Mesenchymal stem cell (in vitro differentiated cells and primary cell): ENCODE measurements around the gene DARS1.

ENCODE experiments used
- DNase-seq: peaks from one replicate; pipeline ENCODE4 v3.0.0-alpha.2; 2013
- H2AFZ ChIP-seq: one replicate; pipeline ENCODE4 v1.6.1; 2013; ENCODE audit warnings: low read depth, mild to moderate bottlenecking, control low read depth, inconsistent platforms, low read length, moderate library complexity
- H2AK5ac ChIP-seq: 2 replicates; pipeline ENCODE4 v1.6.1; 2013; ENCODE audit warnings: low read length, moderate library complexity, mild to moderate bottlenecking, inconsistent platforms; ENCODE audit not compliant: severe bottlenecking
- H2BK120ac ChIP-seq: one replicate; pipeline ENCODE4 v1.6.1; 2013; ENCODE audit warnings: low read depth, mild to moderate bottlenecking, inconsistent platforms, low read length, moderate library complexity
- H2BK12ac ChIP-seq, 2 experiments: one replicate each; pipeline ENCODE4 v1.6.1; 2013; ENCODE audit warnings: inconsistent platforms in 2 of 2, low read length in 2 of 2, mild to moderate bottlenecking in 2 of 2, moderate library complexity in 2 of 2, control low read depth in 1 of 2
- H2BK15ac ChIP-seq: one replicate; pipeline ENCODE4 v1.6.1; 2013; ENCODE audit warnings: mild to moderate bottlenecking, low read depth, inconsistent platforms; ENCODE audit not compliant: poor library complexity, severe bottlenecking
- H2BK5ac ChIP-seq: 2 replicates; pipeline ENCODE4 v1.6.1; 2013; ENCODE audit warnings: low read depth, mild to moderate bottlenecking, low read length, control low read depth, inconsistent platforms; ENCODE audit not compliant: poor library complexity, severe bottlenecking
- H3K14ac ChIP-seq, 2 experiments: one replicate each; pipeline ENCODE4 v1.6.1; 2013; ENCODE audit warnings: inconsistent platforms in 2 of 2, low read length in 2 of 2, control low read depth in 1 of 2, mild to moderate bottlenecking in 1 of 2, moderate library complexity in 1 of 2
- H3K18ac ChIP-seq, 2 experiments: one replicate each; pipeline ENCODE4 v1.6.1; 2013; ENCODE audit warnings: inconsistent platforms in 2 of 2, low read length in 2 of 2, control low read depth in 1 of 2, low read depth in 1 of 2, mild to moderate bottlenecking in 1 of 2
- H3K23ac ChIP-seq, 2 experiments: one replicate each; pipeline ENCODE4 v1.6.1; 2013; ENCODE audit warnings: inconsistent platforms in 2 of 2, low read length in 2 of 2, mild to moderate bottlenecking in 2 of 2, moderate library complexity in 2 of 2, control low read depth in 1 of 2
- H3K27ac ChIP-seq: 2 replicates; pipeline ENCODE4 v1.5.1; 2013; ENCODE audit warnings: mild to moderate bottlenecking, moderate library complexity, low read length, control low read depth, inconsistent platforms; ENCODE audit not compliant: poor library complexity, severe bottlenecking
- H3K27me3 ChIP-seq, 2 experiments: 2 replicates each; pipeline versions ENCODE4 v1.6.1 to v1.7.0; 2013; ENCODE audit warnings: low read length in 2 of 2, mild to moderate bottlenecking in 2 of 2, moderate library complexity in 2 of 2, control low read depth in 1 of 2, inconsistent platforms in 1 of 2; ENCODE audit not compliant: control insufficient read depth in 1 of 2, insufficient read depth in 1 of 2
- H3K36me3 ChIP-seq, 2 experiments: 2 replicates each; pipeline versions ENCODE4 v1.6.1 to v1.7.0; 2013; ENCODE audit warnings: low read length in 2 of 2, control low read depth in 1 of 2, inconsistent platforms in 1 of 2, low read depth in 1 of 2, mild to moderate bottlenecking in 1 of 2; ENCODE audit not compliant: insufficient read depth in 2 of 2, control insufficient read depth in 1 of 2
- H3K4ac ChIP-seq, 2 experiments: one replicate each; pipeline ENCODE4 v1.6.1; 2013; ENCODE audit warnings: inconsistent platforms in 2 of 2, low read length in 2 of 2, mild to moderate bottlenecking in 2 of 2, moderate library complexity in 2 of 2, control low read depth in 1 of 2, low read depth in 1 of 2
- H3K4me1 ChIP-seq: 2 replicates; pipeline ENCODE4 v1.6.1; 2013; ENCODE audit warnings: low read depth, low read length, control low read depth; ENCODE audit not compliant: control insufficient read depth, insufficient read depth
- H3K4me2 ChIP-seq: 2 replicates; pipeline ENCODE4 v1.6.1; 2013; ENCODE audit warnings: low read length, mild to moderate bottlenecking, inconsistent platforms; ENCODE audit not compliant: poor library complexity, severe bottlenecking
- H3K4me3 ChIP-seq, 2 experiments: 2 replicates each; pipeline versions ENCODE4 v1.5.1 to v1.7.0; 2013; ENCODE audit warnings: low read length in 2 of 2, mild to moderate bottlenecking in 2 of 2, control low read depth in 1 of 2, low read depth in 1 of 2; ENCODE audit not compliant: insufficient read depth in 1 of 2
- H3K79me1 ChIP-seq: replicated peaks from 2 replicates; pipeline ENCODE4 v1.6.1; 2013; ENCODE audit warnings: mild to moderate bottlenecking, control low read depth, low read length, inconsistent platforms; ENCODE audit not compliant: poor library complexity, severe bottlenecking
- H3K9ac ChIP-seq: 2 replicates; pipeline ENCODE4 v1.7.0; 2013; ENCODE audit warnings: mild to moderate bottlenecking, low read length, moderate library complexity
- H3K9me3 ChIP-seq: 2 replicates; pipeline ENCODE4 v1.7.0; 2013; ENCODE audit warnings: mild to moderate bottlenecking, low read length; ENCODE audit not compliant: control insufficient read depth
- H4K8ac ChIP-seq: one replicate; pipeline ENCODE4 v1.6.1; 2013; ENCODE audit warnings: inconsistent platforms, mild to moderate bottlenecking, low read length, moderate library complexity
- H4K91ac ChIP-seq: one replicate; pipeline ENCODE4 v1.6.1; 2013; ENCODE audit warnings: mild to moderate bottlenecking, low read length, inconsistent platforms
- WGBS: methylation state at CpG from one replicate; pipeline ENCODE4 v1.1.7; 2013; ENCODE audit warnings: mixed read lengths; 5-methylcytosine and 5-hydroxymethylcytosine counted together

The DARS1 gene

GRCh38 chr2:135931776-135932443 is 53.5 kb downstream of the DARS1 start:
- no peak overlapping the region for H2AK5ac ChIP-seq
- H3K4me1 ChIP-seq, result no peaks in the 10 kb centered on the region
- no peak for DNase-seq
- no peak overlapping the region for H3K27ac ChIP-seq
- H2AFZ ChIP-seq, result no peak overlapping the region
- no peak overlapping the region for H3K4ac ChIP-seq
- no peak overlapping the region for H2BK15ac ChIP-seq
- H3K4me3 ChIP-seq, result no peak overlapping the region
- H3K9me3 ChIP-seq, result no peaks in the 10 kb centered on the region
- no peak overlapping the region for H3K4me2 ChIP-seq
- no peaks in the 10 kb centered on the region for H3K27me3 ChIP-seq
- H3K14ac ChIP-seq, result no peak overlapping the region
- H3K23ac ChIP-seq, result no peak overlapping the region
- H2BK120ac ChIP-seq, result no peak overlapping the region
- H3K9ac ChIP-seq, result no peak overlapping the region
- H3K18ac ChIP-seq, result no peak overlapping the region
- peaks cover 6 to 61% of the 10 kb centered on the region in 2 experiments for H3K36me3 ChIP-seq
- peaks cover 12% of the 10 kb centered on the region for H3K79me1 ChIP-seq
- H4K91ac ChIP-seq, result no peak overlapping the region
- no peak overlapping the region for H2BK12ac ChIP-seq
- no peak overlapping the region for H2BK5ac ChIP-seq
- H4K8ac ChIP-seq, result no peak overlapping the region

- no peak overlapping the region for H2BK15ac ChIP-seq
- no peak overlapping the region for H3K4ac ChIP-seq
- H3K27ac ChIP-seq, result no peak overlapping the region
- no peak overlapping the region for H2AFZ ChIP-seq
- no peak overlapping the region for H3K23ac ChIP-seq
- no peak overlapping the region for H4K8ac ChIP-seq
- no peak overlapping the region for H3K4me3 ChIP-seq
- H3K9ac ChIP-seq, result no peak overlapping the region
- H2BK5ac ChIP-seq, result no peak overlapping the region
- H3K27me3 ChIP-seq, result no peaks in the 10 kb centered on the region
- no peak overlapping the region for H2BK120ac ChIP-seq
- H3K18ac ChIP-seq, result no peak overlapping the region
- peaks cover 3% of the 10 kb centered on the region for H3K4me1 ChIP-seq
- H2BK12ac ChIP-seq, result no peak overlapping the region
- peaks cover 8 to 40% of the 10 kb centered on the region in 2 experiments for H3K36me3 ChIP-seq
- H3K79me1 ChIP-seq, result peaks cover 2% of the 10 kb centered on the region
- 100% methylated on average over 3 of the region's 3 CpGs for WGBS
- H3K14ac ChIP-seq, result no peak overlapping the region
- no peaks in the 10 kb centered on the region for H3K9me3 ChIP-seq
- no peak for DNase-seq
- no peak overlapping the region for H4K91ac ChIP-seq
- H3K4me2 ChIP-seq, result no peak overlapping the region
- no peak overlapping the region for H2AK5ac ChIP-seq
Measured at GRCh38 chr2:135926605-135927004, 58.8 kb downstream of the DARS1 start.

DNA sequence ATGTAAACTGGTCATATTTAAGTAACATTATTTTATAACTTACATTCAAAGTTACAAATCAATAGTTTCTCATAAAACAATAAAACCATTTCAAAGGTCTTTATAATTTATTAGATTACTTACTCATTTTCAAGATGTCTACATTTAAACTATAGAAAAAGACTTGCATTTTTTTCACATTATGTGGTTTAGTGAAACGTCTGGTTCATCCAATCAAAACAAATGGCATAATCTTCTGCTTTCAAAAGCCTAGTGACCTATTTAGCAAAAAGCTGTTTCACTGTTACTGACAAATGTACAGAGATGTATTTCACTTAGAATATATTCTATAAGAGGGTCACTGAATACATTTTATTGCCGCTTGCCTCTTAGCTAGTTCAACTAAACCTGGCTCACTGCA is 59.9 kb downstream of the DARS1 start:
- H3K14ac ChIP-seq, result no peak overlapping the region
- H3K27me3 ChIP-seq, result no peaks in the 10 kb centered on the region
- H4K91ac ChIP-seq, result no peak overlapping the region
- H2AK5ac ChIP-seq, result no peak overlapping the region
- H3K27ac ChIP-seq, result no peak overlapping the region
- H2BK120ac ChIP-seq, result no peak overlapping the region
- H2BK12ac ChIP-seq, result no peak overlapping the region
- no peak overlapping the region for H2BK15ac ChIP-seq
- no peak overlapping the region for H3K18ac ChIP-seq
- peaks cover 5 to 35% of the 10 kb centered on the region in 2 experiments for H3K36me3 ChIP-seq
- no peak overlapping the region for H3K4me2 ChIP-seq
- peaks cover 3% of the 10 kb centered on the region for H3K4me1 ChIP-seq
- no peak overlapping the region for H3K4ac ChIP-seq
- H2AFZ ChIP-seq, result no peak overlapping the region
- H3K4me3 ChIP-seq, result no peak overlapping the region
- no peak overlapping the region for H3K9ac ChIP-seq
- no peaks in the 10 kb centered on the region for H3K9me3 ChIP-seq
- WGBS, result 88% methylated on average over 1 of the region's 2 CpGs
- no peak for DNase-seq
- no peak overlapping the region for H2BK5ac ChIP-seq
- H3K79me1 ChIP-seq, result peaks cover 2% of the 10 kb centered on the region
- H4K8ac ChIP-seq, result no peak overlapping the region
- H3K23ac ChIP-seq, result no peak overlapping the region

GRCh38 chr2:135916207-135916606 is 69.2 kb downstream of the DARS1 start:
- no peaks in the 10 kb centered on the region for H3K4me1 ChIP-seq
- no peaks in the 10 kb centered on the region for H3K27me3 ChIP-seq
- H3K18ac ChIP-seq, result no peak overlapping the region
- H2BK5ac ChIP-seq, result no peak overlapping the region
- no peak overlapping the region for H3K4me3 ChIP-seq
- H2AK5ac ChIP-seq, result no peak overlapping the region
- H3K14ac ChIP-seq, result no peak overlapping the region
- no peak overlapping the region for H2BK12ac ChIP-seq
- H3K27ac ChIP-seq, result no peak overlapping the region
- WGBS, result 89% methylated on average over 2 of the region's 3 CpGs
- H4K91ac ChIP-seq, result no peak overlapping the region
- no peaks in the 10 kb centered on the region for H3K9me3 ChIP-seq
- peaks cover 0 to 37% of the 10 kb centered on the region in 2 experiments for H3K36me3 ChIP-seq
- H2AFZ ChIP-seq, result no peak overlapping the region
- no peak overlapping the region for H3K9ac ChIP-seq
- H4K8ac ChIP-seq, result no peak overlapping the region
- peak; percentile 43 for DNase-seq
- H2BK120ac ChIP-seq, result no peak overlapping the region
- H3K4ac ChIP-seq, result no peak overlapping the region
- no peak overlapping the region for H3K23ac ChIP-seq
- H3K79me1 ChIP-seq, result no peaks in the 10 kb centered on the region
- no peak overlapping the region for H3K4me2 ChIP-seq
- no peak overlapping the region for H2BK15ac ChIP-seq
